GM12878 (cell line): ENCODE data around the gene MOAP1. TPM values are rescaled to one million over a fixed set of nuclear protein-coding genes. Genes with fewer than 3 reads are reported as not detected.
A peak's percentile ranks its signal among the peaks of the same experiment; 100 is the strongest.

Experiments used
- BCL11A ChIP-seq: IDR thresholded peaks from 2 replicates; pipeline ENCODE4 v1.6.1; 2011; ENCODE audit warnings: low read depth, low read length
- CHD1 ChIP-seq: IDR thresholded peaks from 2 replicates; pipeline ENCODE4 v1.6.1; 2012; ENCODE audit warnings: low read depth, low read length, improper control_type of control experiment
- CHD2 ChIP-seq: IDR thresholded peaks from 2 replicates; pipeline ENCODE4 v1.6.1; 2011; ENCODE audit warnings: low read depth, low read length, improper control_type of control experiment, borderline replicate concordance
- EGR1 ChIP-seq, 2 experiments: IDR thresholded peaks; 1 replicate in 1 of 2; 2 replicates in 1 of 2; pipeline ENCODE4 v1.6.1; 2011 to 2012; ENCODE audit warnings: low read depth in 2 of 2, low read length in 2 of 2, borderline replicate concordance in 1 of 2, mild to moderate bottlenecking in 1 of 2, moderate library complexity in 1 of 2
- GABPA ChIP-seq: IDR thresholded peaks from 2 replicates; pipeline ENCODE4 v1.6.1; 2014; ENCODE audit warnings: antibody characterized with exemption, low read depth, mild to moderate bottlenecking, inconsistent platforms
- HCFC1 ChIP-seq: fragments of 150-350 bp; IDR thresholded peaks from 2 replicates; pipeline ENCODE4 v1.6.1; 2014; ENCODE audit warnings: low read length
- IKZF1 ChIP-seq: fragments of 450-650 bp; conservative IDR thresholded peaks from 2 replicates; pipeline ENCODE4 v1.6.1; 2017; ENCODE audit warnings: antibody characterized with exemption, mild to moderate bottlenecking
- KLF5 ChIP-seq: fragments of 450-650 bp; IDR thresholded peaks from 2 replicates; pipeline ENCODE4 v1.6.1; 2014; ENCODE audit warnings: mild to moderate bottlenecking; ENCODE audit not compliant: partially characterized antibody
- MEF2A ChIP-seq: IDR thresholded peaks from 2 replicates; pipeline ENCODE4 v1.6.1; 2011; ENCODE audit warnings: low read depth, mild to moderate bottlenecking, low read length, moderate library complexity; ENCODE audit not compliant: insufficient read depth
- NBN ChIP-seq: fragments of 450-650 bp; IDR thresholded peaks from 2 replicates; pipeline ENCODE4 v1.6.1; 2016
- NR2C2 ChIP-seq: IDR thresholded peaks from 2 replicates; pipeline ENCODE4 v1.6.1; 2011; ENCODE audit warnings: borderline replicate concordance, low read depth; ENCODE audit not compliant: control insufficient read depth, insufficient read length
- RUNX3 ChIP-seq: IDR thresholded peaks from 2 replicates; pipeline ENCODE4 v1.6.1; 2012; ENCODE audit warnings: low read length, inconsistent platforms
- SMARCA5 ChIP-seq: fragments of 450-650 bp; IDR thresholded peaks from 2 replicates; pipeline ENCODE4 v1.6.1; 2017; ENCODE audit warnings: mild to moderate bottlenecking
- SRF ChIP-seq, 2 experiments: IDR thresholded peaks; 2 replicates each; pipeline ENCODE4 v1.6.1; 2011; ENCODE audit warnings: low read depth in 2 of 2, low read length in 2 of 2, mild to moderate bottlenecking in 1 of 2, moderate library complexity in 1 of 2
- SUZ12 ChIP-seq: fragments of 200-600 bp; sonication (generic); IDR thresholded peaks from one replicate; pipeline ENCODE4 v1.6.1; 2018; ENCODE audit warnings: antibody characterized with exemption, mild to moderate bottlenecking; ENCODE audit not compliant: unreplicated experiment
- TAF1 ChIP-seq: IDR thresholded peaks from 2 replicates; pipeline ENCODE4 v1.6.1; 2011; ENCODE audit warnings: mild to moderate bottlenecking, low read depth, low read length, borderline replicate concordance
- TCF3 ChIP-seq: IDR thresholded peaks from 2 replicates; pipeline ENCODE4 v1.6.1; 2012; ENCODE audit warnings: low read depth, mild to moderate bottlenecking, low read length, borderline replicate concordance; ENCODE audit not compliant: insufficient read depth
- polyA plus RNA-seq, 11 experiments: library from polyadenylated mRNA; depleted of rRNA in 4 of 11; unstranded in 6 of 11; stranded (reverse) in 5 of 11; fragments of >200 nt; fragmentation: Nextera tagmentation in 4 of 11; fragmentation: Illumina TruSeq in 1 of 11; extraction: Ambion mirVana in 4 of 11; extraction: Trizol in 1 of 11; gene quantifications; 1 replicate in 1 of 11; 2 replicates in 10 of 11; pipeline versions ENCODE4 v1.2.1 to v1.2.3, GENCODE V29; 2011 to 2016; ENCODE audit warnings: inconsistent platforms in 2 of 11, missing spikeins in 2 of 11, low read depth in 1 of 11
- total RNA-seq, 4 experiments: library from RNA; depleted of rRNA in 3 of 4; stranded (reverse); fragments of >200 nt in 3 of 4; fragmentation: Illumina TruSeq in 1 of 4; extraction: Trizol in 1 of 4; gene quantifications; 2 replicates each; pipeline versions ENCODE4 v1.2.1 to v1.2.3, GENCODE V29; 2013 to 2021
- TF ChIP-seq, protein P1 (sequence below): IDR thresholded peaks from 2 replicates; pipeline ENCODE4 v1.6.1; 2011; ENCODE audit warnings: low read depth, low read length, improper control_type of control experiment, borderline replicate concordance
- TF ChIP-seq, protein P2 (sequence below): IDR thresholded peaks from 2 replicates; pipeline ENCODE4 v1.6.1; 2012; ENCODE audit warnings: low read depth, low read length, improper control_type of control experiment
- TF ChIP-seq, protein P3 (sequence below): fragments of 450-650 bp; IDR thresholded peaks from 2 replicates; pipeline ENCODE4 v1.6.1; 2016; ENCODE audit warnings: mild to moderate bottlenecking
- TF ChIP-seq, protein P4 (sequence below): IDR thresholded peaks from 2 replicates; pipeline ENCODE4 v1.6.1; 2012; ENCODE audit warnings: improper control_type of control experiment, low read depth, low read length; ENCODE audit not compliant: insufficient replicate concordance

MOAP1 gene
- total and polyA plus RNA-seq, 10 of the 15 experiments (the other 5 are each of a cell fraction or from before 2014, with no cell fraction given), result 3.1 to 51.9 (median 11.4) TPM

DNA sequence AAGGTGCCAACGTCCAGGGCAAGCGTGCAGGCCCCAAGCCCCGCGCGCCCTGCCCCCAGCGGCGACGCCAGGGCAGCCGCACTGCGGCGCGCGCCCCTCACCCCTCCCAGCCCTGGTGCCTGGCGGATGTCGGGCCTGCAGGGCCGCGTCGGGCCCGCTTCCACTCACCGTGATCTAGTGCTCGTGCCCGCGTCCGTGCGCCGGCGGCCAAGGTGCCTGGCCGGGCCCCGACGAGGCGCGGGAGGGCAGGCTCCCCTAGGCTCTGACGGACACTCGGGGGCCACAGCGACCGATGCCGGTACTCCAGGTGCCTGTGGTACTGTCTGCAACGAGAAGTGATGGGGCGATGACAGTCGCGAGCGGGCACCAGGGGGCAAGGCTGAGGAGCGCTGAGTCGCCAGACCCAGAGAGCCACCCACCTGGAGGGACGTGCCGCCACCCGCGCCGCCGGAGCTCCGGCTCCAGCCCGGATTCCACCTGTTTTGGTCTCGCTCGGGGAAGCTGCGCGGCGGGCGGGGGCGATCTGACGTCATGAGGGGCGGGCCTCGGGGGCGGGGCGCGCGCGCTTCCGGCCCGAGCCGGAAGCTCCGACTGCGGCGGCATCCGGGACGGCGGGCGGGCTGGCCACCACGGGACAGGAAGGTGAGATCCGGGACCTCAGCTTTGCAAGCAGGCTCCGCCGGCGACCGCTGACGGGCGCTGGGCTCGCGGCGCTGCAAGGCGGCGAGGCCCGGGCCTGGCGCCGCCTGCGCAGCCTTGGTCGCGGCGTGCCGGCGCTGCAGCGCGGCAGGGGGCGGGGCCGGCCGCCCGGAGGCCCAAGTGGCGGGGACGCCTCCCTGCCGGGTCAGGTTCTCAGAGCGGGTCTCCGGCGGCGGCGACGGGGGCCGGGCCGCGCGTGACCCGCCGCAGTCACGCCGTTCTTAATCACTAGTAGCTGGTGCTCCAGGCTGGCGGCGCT, at the start of gene MOAP1, which contains the start of gene LYSET (continued):
- TF ChIP-seq, protein P1, sequence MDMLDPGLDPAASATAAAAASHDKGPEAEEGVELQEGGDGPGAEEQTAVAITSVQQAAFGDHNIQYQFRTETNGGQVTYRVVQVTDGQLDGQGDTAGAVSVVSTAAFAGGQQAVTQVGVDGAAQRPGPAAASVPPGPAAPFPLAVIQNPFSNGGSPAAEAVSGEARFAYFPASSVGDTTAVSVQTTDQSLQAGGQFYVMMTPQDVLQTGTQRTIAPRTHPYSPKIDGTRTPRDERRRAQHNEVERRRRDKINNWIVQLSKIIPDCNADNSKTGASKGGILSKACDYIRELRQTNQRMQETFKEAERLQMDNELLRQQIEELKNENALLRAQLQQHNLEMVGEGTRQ, result no peak
- TF ChIP-seq SRF (IDR thresholded peaks at IDR 0.05; ENCODE audit: low read depth in 2 of 2, low read length in 2 of 2) (peak in 1 of 2 experiments; percentile 53; a peak in 1 of 4 replicates), TCF3 (peak; percentile 68; the same call in 1 of the 2 replicates), HCFC1 (no peak; the same call in 1 of the 2 replicates), NR2C2 (no peak), KLF5 (no peak), BCL11A (no peak), GABPA (peak; percentile 80), NBN (peak; percentile 76), MEF2A (0 out of 2 replicates have a peak, but pooled peaks have one; percentile 11), RUNX3 (0 out of 2 replicates have a peak, but pooled peaks have one; percentile 6), IKZF1 (peak; percentile 85), SUZ12 (no peak), SMARCA5 (peak; percentile 45; the same call in 1 of the 2 replicates), TAF1 (0 out of 2 replicates have a peak, but pooled peaks have one; percentile 38), EGR1 (IDR thresholded peaks at IDR 0.05; ENCODE audit: borderline replicate concordance in 1 of 2, low read depth in 2 of 2, low read length in 2 of 2) (peak in 1 of 2 experiments; percentile 87; a peak in 2 of 3 replicates), CHD1 (peak; percentile 64; the same call in 1 of the 2 replicates), CHD2 (peak; percentile 77; the same call in 1 of the 2 replicates)
- TF ChIP-seq, protein P2, sequence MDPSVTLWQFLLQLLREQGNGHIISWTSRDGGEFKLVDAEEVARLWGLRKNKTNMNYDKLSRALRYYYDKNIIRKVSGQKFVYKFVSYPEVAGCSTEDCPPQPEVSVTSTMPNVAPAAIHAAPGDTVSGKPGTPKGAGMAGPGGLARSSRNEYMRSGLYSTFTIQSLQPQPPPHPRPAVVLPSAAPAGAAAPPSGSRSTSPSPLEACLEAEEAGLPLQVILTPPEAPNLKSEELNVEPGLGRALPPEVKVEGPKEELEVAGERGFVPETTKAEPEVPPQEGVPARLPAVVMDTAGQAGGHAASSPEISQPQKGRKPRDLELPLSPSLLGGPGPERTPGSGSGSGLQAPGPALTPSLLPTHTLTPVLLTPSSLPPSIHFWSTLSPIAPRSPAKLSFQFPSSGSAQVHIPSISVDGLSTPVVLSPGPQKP, result peak; percentile 24; the same call in 1 of the 2 replicates
- TF ChIP-seq, protein P3, sequence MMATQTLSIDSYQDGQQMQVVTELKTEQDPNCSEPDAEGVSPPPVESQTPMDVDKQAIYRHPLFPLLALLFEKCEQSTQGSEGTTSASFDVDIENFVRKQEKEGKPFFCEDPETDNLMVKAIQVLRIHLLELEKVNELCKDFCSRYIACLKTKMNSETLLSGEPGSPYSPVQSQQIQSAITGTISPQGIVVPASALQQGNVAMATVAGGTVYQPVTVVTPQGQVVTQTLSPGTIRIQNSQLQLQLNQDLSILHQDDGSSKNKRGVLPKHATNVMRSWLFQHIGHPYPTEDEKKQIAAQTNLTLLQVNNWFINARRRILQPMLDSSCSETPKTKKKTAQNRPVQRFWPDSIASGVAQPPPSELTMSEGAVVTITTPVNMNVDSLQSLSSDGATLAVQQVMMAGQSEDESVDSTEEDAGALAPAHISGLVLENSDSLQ, result peak; percentile 70
- TF ChIP-seq, protein P4, sequence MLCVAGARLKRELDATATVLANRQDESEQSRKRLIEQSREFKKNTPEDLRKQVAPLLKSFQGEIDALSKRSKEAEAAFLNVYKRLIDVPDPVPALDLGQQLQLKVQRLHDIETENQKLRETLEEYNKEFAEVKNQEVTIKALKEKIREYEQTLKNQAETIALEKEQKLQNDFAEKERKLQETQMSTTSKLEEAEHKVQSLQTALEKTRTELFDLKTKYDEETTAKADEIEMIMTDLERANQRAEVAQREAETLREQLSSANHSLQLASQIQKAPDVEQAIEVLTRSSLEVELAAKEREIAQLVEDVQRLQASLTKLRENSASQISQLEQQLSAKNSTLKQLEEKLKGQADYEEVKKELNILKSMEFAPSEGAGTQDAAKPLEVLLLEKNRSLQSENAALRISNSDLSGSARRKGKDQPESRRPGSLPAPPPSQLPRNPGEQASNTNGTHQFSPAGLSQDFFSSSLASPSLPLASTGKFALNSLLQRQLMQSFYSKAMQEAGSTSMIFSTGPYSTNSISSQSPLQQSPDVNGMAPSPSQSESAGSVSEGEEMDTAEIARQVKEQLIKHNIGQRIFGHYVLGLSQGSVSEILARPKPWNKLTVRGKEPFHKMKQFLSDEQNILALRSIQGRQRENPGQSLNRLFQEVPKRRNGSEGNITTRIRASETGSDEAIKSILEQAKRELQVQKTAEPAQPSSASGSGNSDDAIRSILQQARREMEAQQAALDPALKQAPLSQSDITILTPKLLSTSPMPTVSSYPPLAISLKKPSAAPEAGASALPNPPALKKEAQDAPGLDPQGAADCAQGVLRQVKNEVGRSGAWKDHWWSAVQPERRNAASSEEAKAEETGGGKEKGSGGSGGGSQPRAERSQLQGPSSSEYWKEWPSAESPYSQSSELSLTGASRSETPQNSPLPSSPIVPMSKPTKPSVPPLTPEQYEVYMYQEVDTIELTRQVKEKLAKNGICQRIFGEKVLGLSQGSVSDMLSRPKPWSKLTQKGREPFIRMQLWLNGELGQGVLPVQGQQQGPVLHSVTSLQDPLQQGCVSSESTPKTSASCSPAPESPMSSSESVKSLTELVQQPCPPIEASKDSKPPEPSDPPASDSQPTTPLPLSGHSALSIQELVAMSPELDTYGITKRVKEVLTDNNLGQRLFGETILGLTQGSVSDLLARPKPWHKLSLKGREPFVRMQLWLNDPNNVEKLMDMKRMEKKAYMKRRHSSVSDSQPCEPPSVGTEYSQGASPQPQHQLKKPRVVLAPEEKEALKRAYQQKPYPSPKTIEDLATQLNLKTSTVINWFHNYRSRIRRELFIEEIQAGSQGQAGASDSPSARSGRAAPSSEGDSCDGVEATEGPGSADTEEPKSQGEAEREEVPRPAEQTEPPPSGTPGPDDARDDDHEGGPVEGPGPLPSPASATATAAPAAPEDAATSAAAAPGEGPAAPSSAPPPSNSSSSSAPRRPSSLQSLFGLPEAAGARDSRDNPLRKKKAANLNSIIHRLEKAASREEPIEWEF, result no peak
